HG03039 (cell line): ENCODE measurements around the gene SMCHD1.
"Not testable (repeated sequence)": the region's sequence is repeated elsewhere in the genome, so short reads cannot be mapped to it uniquely, and the experiment has no call there.

Experiments used
- ATAC-seq: cut with Tn5 transposase; IDR thresholded peaks from one replicate; pipeline ENCODE4 v1.9.1; 2021; ENCODE audit warnings: mild to moderate bottlenecking, moderate library complexity; ENCODE audit not compliant: unreplicated experiment

SMCHD1 gene

DNA sequence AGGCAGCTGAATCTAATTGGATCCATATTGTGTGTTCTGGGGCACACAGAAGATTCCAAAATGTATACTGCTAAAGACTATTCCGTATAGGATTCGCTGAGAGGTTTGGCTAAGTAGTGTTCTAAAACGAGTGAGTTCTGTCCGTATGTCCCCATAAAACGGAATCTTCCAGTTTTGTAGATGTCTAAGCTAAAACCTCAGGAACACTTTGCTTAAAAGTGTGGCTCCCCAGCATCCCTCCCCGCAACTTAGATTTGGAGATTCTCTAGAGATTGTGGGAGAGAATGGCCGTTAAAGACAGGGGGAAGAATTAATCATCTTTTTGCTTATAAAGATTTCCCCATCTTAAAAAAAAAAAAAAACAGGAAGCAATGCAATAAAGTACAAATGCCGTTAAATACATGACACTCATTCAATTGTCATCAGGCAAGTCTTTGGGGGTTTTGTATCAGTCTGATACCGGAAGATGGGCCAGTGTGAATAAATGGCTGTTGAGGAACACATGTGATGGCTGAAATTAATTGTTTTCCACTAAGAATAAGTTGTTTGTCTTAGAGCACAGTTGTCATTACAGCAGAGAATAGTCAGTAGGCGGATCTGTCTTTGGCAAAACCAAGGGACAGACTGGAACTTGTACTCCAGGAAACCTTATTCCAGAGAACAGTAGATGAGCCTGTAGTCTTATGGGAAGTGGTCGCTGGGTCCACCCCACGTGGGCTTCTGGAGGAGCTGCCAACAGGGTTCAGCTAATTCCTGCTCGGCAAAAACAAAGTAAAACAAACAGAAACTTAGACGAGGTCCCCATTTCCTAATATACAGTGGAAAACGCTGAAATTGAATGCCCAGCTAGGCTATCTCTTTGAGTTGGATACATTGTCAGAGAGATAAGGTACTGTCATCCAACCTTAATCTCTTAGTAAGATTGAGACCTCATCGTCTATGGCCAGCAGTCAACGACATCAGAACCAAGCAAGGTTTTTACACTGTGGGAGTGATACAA is 193.0 kb downstream of the SMCHD1 start:
- no peak for ATAC-seq

DNA sequence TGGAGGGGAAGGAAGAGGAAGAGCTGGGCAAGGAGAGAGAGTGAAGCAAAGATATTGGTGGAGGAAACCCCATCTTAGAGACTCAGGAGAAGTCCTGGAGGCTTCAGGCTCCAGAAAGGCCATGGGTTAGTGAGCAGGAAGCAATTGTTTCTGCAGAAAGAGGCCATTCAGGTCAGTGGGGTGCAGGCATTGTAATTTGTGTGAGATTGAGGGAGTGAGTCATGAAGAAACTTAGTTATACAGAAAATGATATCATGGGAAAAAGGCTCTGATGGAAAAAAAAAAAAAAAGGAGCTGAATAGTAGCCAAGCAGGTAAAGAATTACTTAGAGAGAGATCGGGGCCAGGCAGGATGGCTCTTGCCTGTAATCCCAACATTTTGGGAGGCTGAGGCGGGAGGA is 195.3 kb downstream of the SMCHD1 start:
- no peak for ATAC-seq

DNA sequence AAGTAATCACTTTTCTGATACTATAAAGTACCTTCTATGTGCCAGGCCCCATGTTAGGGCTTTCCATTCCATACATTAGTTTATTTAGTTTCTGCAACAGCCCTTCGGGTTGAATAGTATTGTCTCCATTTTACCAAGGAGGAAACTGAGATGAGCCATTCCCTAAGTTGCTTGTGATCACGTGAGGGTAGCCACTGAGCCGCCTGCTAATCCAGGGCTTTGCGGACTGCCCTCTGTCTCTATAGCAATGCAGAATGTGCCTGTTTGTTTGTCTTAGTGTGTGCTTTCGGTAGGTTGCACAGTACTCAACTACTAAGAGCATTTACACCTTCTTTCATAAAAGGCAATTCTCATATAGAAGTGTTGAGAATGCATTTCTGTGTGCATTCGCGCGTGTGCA is 196.2 kb downstream of the SMCHD1 start:
- ATAC-seq, result no peak

DNA sequence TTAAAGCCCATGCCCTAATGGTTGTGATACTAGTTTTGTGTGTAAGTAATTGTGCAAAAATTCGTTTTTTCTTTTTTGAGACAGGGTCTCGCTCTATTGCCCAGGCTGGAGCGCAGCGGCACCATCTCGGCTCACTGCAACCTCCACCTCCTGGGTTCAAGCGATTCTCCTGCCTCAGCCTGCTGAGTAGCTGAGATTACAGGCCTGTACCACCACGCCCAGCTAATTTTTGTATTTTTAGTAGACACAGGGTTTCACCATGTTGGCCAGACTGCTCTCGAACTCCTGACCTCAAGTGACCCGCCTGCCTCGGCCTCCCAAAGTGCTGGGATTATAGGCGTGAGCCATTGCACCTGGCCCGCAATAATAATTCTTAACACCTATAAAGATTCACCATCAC is 196.9 kb downstream of the SMCHD1 start:
- not testable (repeated sequence) for ATAC-seq

DNA sequence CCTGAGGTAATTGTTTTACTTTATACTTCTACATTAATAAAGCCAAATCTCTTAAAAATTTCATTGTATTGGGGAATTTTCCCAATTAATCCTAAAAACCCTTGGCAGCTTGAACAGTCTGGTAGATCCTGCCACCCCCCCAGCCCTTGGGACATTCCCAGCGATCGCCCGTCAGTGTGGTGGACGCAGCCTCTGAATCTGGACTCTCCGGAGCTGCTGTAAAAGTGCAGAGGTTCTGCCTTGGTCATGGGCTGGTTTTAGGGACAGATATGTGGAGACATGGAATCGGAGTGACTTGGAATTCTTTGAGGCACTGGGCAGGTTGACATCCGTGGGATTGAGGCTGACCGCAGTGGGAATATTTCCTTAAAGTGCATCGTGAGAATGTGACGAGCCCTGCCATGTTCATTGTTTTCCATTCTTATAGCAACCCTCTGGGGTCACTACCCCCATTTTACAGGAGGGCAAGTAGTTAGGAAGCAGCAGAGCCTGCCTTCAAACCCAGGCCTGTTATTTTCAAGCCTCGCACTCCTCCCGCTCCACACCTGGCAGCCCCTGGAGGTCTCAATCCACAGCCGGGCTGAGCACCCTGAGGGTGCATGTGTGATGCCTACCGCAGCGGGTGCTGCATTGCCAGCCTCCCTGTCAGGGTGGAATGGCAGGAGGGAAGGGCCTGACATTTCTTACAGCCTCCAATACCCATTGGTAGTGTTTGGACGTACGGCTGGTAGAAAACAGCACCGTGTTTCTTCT is 197.8 kb downstream of the SMCHD1 start:
- ATAC-seq, result no peak

DNA sequence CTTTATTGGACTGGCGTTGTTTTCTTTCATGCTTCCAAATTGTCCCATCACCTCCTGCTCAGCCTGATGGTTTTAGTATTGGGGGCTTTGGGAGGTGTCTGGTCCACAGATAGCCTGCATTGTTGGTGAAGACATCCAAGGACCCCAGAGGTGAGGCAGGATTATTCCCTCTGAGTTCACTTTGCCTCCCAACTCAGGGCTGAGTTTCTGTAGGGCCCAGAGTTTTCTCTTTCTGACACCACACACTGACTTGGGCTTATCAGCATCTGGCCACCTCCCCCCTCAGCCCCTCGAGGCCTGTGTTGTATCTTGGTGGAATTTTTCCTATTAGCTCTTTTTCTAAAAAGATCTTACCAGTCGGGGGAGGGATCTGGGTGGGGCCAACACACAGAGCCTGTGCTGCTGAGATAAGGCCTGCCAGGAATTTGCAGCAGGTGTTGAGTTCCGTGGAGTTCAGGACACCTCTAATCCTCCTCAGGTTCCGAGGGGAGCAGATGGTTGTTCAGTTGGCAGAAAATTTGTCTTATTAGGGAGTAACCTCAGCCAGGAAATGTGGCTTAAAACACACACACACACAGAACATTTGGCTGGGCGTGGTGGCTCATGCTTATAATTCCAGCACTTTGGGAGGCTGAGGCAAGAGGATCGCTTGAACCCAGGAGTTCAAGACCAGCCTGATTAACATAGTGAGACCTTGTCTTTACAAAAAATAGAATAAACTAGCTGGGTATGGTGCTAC is 198.6 kb downstream of the SMCHD1 start:
- ATAC-seq, result no peak
